HFFc6 (cell line): ENCODE results near the gene RBMS2. TPM values are rescaled to one million over a fixed set of nuclear protein-coding genes. Genes with fewer than 3 reads are reported as not detected.

Experiments
- DNase-seq: peaks from one replicate; pipeline ENCODE4 v3.0.0-alpha.2; 2018
- H3K27ac Mint-ChIP-seq: 2 replicates; pipeline ENCODE4 v1.8.0; 2020; ENCODE audit warnings: mild to moderate bottlenecking, mixed read lengths
- H3K27me3 Mint-ChIP-seq: 2 replicates; pipeline ENCODE4 v1.8.0; 2021; ENCODE audit warnings: mild to moderate bottlenecking, moderate library complexity, mixed read lengths; ENCODE audit not compliant: insufficient read depth
- H3K36me3 Mint-ChIP-seq: 2 replicates; pipeline ENCODE4 v1.8.0; 2021; ENCODE audit warnings: low read depth, mixed read lengths
- H3K4me1 Mint-ChIP-seq: 2 replicates; pipeline ENCODE4 v1.8.0; 2020; ENCODE audit warnings: low read depth, mixed read lengths
- H3K4me3 Mint-ChIP-seq: 2 replicates; pipeline ENCODE4 v1.8.0; 2020; ENCODE audit warnings: mild to moderate bottlenecking, moderate library complexity, mixed read lengths
- H3K9me3 Mint-ChIP-seq: 2 replicates; pipeline ENCODE4 v1.8.0; 2020; ENCODE audit warnings: mild to moderate bottlenecking, mixed read lengths
- total RNA-seq, 6 experiments: library from RNA; stranded (reverse); fragmentation: NEBNext Ultra II Directional; extraction: Animal tissue kit (Norgen Biotek cat#: 25700); gene quantifications; 2 replicates in 1 of 6; 3 replicates in 5 of 6; pipeline ENCODE4 v1.2.3, GENCODE V29; 2021
- TF ChIP-seq, protein P1 (sequence below): fragments of 200-600 bp; sonication (generic); IDR thresholded peaks from 2 replicates; pipeline ENCODE4 v1.5.0; 2021; ENCODE audit warnings: antibody characterized with exemption, mild to moderate bottlenecking

Gene RBMS2
- total RNA-seq, 6 experiments from 2014 or later: 77.0 to 83.2 (median 81.7) TPM

DNA sequence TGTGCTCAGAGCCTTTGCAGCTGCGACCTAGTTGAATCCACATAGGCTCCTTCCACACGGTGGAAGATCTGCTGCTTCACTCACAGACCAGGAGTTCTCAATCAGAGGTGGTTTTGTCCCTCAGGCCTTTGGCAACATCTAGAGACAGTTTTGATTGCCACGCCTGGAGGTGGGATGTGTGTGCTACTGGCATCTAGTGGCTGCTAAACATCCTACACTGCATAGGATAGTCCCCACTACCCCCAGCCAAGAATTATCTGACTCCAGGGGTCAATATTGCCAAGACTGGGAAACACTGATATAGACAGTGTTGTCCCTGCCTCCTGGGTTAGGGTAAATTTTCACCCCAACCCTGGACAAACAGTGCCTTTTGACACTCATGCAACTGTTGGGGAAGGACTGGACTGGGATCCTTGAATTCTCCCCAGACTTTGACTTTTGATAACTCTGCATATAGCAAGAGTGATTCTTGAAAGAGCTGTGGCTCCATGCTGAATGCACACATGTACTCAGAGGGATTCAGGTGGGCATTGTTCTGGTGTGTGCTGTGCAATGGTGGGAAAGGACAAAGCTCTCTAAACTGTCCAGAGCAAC lies 68.7 kb downstream of the RBMS2 start:
- Mint-ChIP-seq H3K4me3 (no peak overlapping the region; the same call in 1 of the 2 replicates), H3K4me1 (peaks cover 53% of the 10 kb centered on the region), H3K27me3 (peaks cover 14% of the 10 kb centered on the region), H3K27ac (peak overlapping the region; percentile 81), H3K9me3 (no peaks in the 10 kb centered on the region), H3K36me3 (peaks cover 44% of the 10 kb centered on the region)
- TF ChIP-seq, protein P1, sequence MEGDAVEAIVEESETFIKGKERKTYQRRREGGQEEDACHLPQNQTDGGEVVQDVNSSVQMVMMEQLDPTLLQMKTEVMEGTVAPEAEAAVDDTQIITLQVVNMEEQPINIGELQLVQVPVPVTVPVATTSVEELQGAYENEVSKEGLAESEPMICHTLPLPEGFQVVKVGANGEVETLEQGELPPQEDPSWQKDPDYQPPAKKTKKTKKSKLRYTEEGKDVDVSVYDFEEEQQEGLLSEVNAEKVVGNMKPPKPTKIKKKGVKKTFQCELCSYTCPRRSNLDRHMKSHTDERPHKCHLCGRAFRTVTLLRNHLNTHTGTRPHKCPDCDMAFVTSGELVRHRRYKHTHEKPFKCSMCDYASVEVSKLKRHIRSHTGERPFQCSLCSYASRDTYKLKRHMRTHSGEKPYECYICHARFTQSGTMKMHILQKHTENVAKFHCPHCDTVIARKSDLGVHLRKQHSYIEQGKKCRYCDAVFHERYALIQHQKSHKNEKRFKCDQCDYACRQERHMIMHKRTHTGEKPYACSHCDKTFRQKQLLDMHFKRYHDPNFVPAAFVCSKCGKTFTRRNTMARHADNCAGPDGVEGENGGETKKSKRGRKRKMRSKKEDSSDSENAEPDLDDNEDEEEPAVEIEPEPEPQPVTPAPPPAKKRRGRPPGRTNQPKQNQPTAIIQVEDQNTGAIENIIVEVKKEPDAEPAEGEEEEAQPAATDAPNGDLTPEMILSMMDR: peak; percentile 64
- DNase-seq: peak; percentile 31

- H3K9me3 Mint-ChIP-seq: no peaks in the 10 kb centered on the region
- no peak overlapping the region for H3K4me3 Mint-ChIP-seq
- peak overlapping the region; percentile 81 for H3K27ac Mint-ChIP-seq
- no peak for DNase-seq
- TF ChIP-seq, protein P1: no peak
- H3K4me1 Mint-ChIP-seq: peaks cover 53% of the 10 kb centered on the region
- peaks cover 51% of the 10 kb centered on the region for H3K36me3 Mint-ChIP-seq
- peaks cover 14% of the 10 kb centered on the region for H3K27me3 Mint-ChIP-seq
Measured at GRCh38 chr12:56591126-56591525, 69.5 kb downstream of the RBMS2 start.

DNA sequence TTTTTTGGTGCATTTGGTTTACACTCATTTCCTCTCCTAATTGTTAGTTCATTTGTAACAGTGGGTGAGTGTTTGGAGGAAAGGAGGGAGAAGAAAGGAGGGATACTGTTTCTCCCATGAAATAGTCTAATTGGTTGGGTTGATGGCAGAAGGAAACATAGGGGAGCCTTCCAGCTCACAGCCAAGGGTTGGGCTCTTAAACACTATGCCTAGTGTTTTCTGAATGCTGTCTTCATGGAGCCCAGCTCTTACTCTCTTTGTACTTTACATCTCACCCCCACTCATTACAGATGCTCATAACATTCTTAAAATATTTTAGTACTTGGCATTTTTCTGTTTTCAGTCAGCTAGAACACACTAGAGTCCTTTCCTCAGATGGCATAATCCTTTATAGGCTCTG lies 70.3 kb downstream of the RBMS2 start:
- H3K27ac Mint-ChIP-seq: peak overlapping the region; percentile 81
- peaks cover 46% of the 10 kb centered on the region for H3K4me1 Mint-ChIP-seq
- H3K4me3 Mint-ChIP-seq: peak overlapping the region; percentile 2; the same call in 1 of the 2 replicates
- no peaks in the 10 kb centered on the region for H3K9me3 Mint-ChIP-seq
- TF ChIP-seq, protein P1: no peak
- H3K27me3 Mint-ChIP-seq: peaks cover 14% of the 10 kb centered on the region
- peak; percentile 58 for DNase-seq
- H3K36me3 Mint-ChIP-seq: peaks cover 48% of the 10 kb centered on the region

GRCh38 chr12:56593909-56594621 lies 72.4 kb downstream of the RBMS2 start:
- DNase-seq: peak; percentile 76
- H3K4me1 Mint-ChIP-seq: peaks cover 46% of the 10 kb centered on the region
- peaks cover 36% of the 10 kb centered on the region for H3K36me3 Mint-ChIP-seq
- H3K4me3 Mint-ChIP-seq: peak overlapping the region; percentile 44
- no peaks in the 10 kb centered on the region for H3K9me3 Mint-ChIP-seq
- H3K27me3 Mint-ChIP-seq: peaks cover 12% of the 10 kb centered on the region
- TF ChIP-seq, protein P1: peak; percentile 89
- H3K27ac Mint-ChIP-seq: peak overlapping the region; percentile 92

DNA sequence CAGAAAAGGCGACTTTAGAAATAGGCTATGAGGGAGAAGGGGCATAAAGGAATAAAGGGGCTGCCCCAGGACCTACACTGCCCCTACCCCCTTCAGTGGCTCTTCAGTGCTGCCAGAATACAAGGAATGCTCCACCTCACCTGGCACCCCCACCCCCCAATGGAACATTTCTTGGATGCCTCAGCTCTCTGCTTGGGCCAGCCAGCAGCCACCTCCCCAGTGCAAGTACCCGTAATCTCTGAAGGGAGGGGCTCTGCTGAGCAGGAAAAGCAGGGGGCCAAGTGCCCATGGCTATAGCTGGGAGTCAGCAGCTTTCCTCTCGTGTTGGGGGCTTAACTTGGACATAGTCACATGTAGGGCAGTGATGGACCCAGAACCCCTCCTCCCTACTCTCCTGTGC lies 75.2 kb downstream of the RBMS2 start:
- DNase-seq: no peak
- H3K9me3 Mint-ChIP-seq: no peaks in the 10 kb centered on the region
- H3K4me3 Mint-ChIP-seq: no peak overlapping the region
- peaks cover 11% of the 10 kb centered on the region for H3K27me3 Mint-ChIP-seq
- peak overlapping the region; percentile 52 for H3K27ac Mint-ChIP-seq
- H3K4me1 Mint-ChIP-seq: peaks cover 23% of the 10 kb centered on the region
- peaks cover 42% of the 10 kb centered on the region for H3K36me3 Mint-ChIP-seq
- TF ChIP-seq, protein P1: no peak
